Activated CD4-positive, alpha-beta memory T cell treated with anti-CD3 and anti-CD28 coated beads for 36 hours (primary cell): ENCODE results near the gene ATP7B. TPM values are rescaled to one million over a fixed set of nuclear protein-coding genes. Genes with fewer than 3 reads are reported as not detected.

Source experiments
- CTCF ChIA-PET: fragments of 350-600 bp; sonication (Branson Sonifier 250); formaldehyde crosslinking; loops from one replicate; lab custom pipeline; 2021; ENCODE audit warnings: antibody characterized with exemption, inconsistent platforms; lab: Charles Lee
- POLR2A ChIA-PET: fragments of 350-600 bp; sonication (Branson Sonifier 250); formaldehyde crosslinking; loops from one replicate; lab custom pipeline; 2021; ENCODE audit warnings: antibody characterized with exemption; lab: Charles Lee
- DNase-seq: peaks from one replicate; pipeline ENCODE4 v3.0.0-alpha.2; 2020
- H3K27ac Mint-ChIP-seq: one replicate; pipeline ENCODE4 v1.8.0; 2021; ENCODE audit warnings: mixed read lengths
- H3K27me3 Mint-ChIP-seq: one replicate; pipeline ENCODE4 v1.8.0; 2021; ENCODE audit warnings: mixed read lengths
- H3K36me3 Mint-ChIP-seq: one replicate; pipeline ENCODE4 v1.8.0; 2021; ENCODE audit warnings: mixed read lengths
- H3K4me1 Mint-ChIP-seq: one replicate; pipeline ENCODE4 v1.8.0; 2021; ENCODE audit warnings: low read depth, mixed read lengths
- H3K4me3 Mint-ChIP-seq: one replicate; pipeline ENCODE4 v1.8.0; 2021; ENCODE audit warnings: mild to moderate bottlenecking, mixed read lengths
- H3K9me3 Mint-ChIP-seq: one replicate; pipeline ENCODE4 v1.8.0; 2021; ENCODE audit warnings: mixed read lengths
- intact Hi-C: fragments of 100-400 bp; cut with micrococcal nuclease; formaldehyde crosslinking; loops from one replicate; pipeline ENCODE4 v1.15.1; 2023
- total RNA-seq, 2 experiments: library from RNA; stranded (reverse); gene quantifications; one replicate each; pipeline ENCODE4 v1.2.3, GENCODE V29; 2021

The ATP7B gene
- total RNA-seq, 2 experiments from 2014 or later = 0.86 to 1.5 TPM

DNA sequence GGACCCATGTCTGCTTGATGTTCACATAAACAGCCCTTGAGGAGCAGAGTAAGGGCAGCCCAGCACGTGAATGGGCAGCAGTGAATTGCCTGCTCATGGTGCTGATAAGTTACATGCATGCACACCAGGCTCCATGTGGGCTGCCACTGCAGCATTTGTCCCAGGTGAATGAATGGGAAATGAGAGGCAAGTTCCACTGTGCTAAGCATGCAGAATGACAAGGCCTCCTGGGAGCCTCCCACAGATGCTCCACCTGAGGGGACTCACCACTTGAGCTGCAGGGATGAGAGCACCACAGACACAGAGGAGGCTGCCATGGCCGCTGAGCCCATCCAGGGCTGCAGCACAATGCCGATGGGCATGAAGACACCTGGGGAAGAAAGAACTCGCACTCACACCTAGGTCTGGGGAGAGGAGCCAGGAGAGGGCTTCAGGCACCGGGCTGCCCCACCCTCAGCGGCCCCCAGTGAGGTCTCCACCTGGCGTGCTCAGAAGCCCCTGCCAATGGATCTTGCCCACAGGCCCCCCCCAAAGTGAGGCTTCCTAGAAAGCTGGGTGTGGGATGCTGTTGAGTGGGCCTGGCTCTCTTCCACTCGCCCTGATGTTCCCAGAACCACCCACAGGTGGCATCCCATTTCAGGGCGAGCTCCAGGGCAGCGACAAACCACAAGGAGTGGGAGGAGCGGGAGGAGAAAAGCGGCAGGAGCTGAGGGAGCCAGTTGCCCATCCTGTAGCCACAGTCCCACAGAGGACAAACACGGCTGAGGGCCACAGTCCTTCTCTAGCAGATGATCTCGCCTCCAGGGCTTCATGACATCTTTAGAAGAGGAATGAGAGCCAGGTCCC, 75.7 kb downstream of the ATP7B start:
- POLR2A ChIA-PET = no interaction called here
- Mint-ChIP-seq H3K4me1 (peaks cover 8% of the 10 kb centered on the region), H3K27me3 (no peaks in the 10 kb centered on the region), H3K4me3 (no peak overlapping the region), H3K36me3 (no peaks in the 10 kb centered on the region), H3K27ac (no peak overlapping the region), H3K9me3 (no peaks in the 10 kb centered on the region)
- CTCF ChIA-PET = interaction anchor here (0.9 kb wide), 1 partner anchor 192 kb away, joined by 3 read pairs; no protein-coding TSS in a partner anchor
- intact Hi-C loops = no loop called here
- no peak for DNase-seq

DNA sequence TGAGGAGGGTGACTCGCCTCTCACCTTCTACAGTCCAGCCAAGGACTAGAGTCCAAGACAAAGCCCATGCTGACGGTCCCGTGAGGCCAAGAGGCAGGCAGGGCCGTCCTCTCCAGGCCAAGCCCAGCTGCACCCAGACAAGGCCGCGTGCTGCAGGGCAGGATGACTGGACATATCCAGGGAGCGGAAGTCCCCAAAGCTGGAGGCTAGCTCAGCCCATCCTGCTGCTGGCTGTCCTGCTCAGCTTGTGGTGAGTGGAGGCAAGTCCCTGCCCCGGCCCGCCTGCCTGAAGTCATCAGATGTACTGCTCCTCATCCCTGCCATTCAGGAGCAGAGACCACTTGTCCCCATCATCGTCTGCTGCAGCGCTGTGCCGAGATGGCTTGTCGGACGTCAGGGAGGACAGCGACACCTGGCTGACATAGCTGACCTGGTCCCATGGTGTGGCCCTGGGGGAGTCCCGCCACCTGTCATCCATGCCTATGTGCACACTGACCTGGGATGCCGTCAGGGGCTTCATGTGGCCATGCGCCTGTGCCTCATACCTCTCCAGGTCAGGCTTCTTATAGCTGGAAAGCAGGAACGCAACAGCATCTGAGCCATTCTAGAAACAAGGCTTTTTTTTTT, 76.7 kb downstream of the ATP7B start:
- Mint-ChIP-seq H3K27me3 (no peaks in the 10 kb centered on the region), H3K9me3 (no peaks in the 10 kb centered on the region), H3K27ac (no peak overlapping the region), H3K4me1 (peaks cover 8% of the 10 kb centered on the region), H3K36me3 (no peaks in the 10 kb centered on the region), H3K4me3 (no peak overlapping the region)
- no peak for DNase-seq
- ChIA-PET CTCF (interaction anchor here (0.6 kb wide), 1 partner anchor 67 kb away, joined by 3 read pairs; no protein-coding TSS in a partner anchor), POLR2A (no interaction called here)
- intact Hi-C loops = no loop called here

DNA sequence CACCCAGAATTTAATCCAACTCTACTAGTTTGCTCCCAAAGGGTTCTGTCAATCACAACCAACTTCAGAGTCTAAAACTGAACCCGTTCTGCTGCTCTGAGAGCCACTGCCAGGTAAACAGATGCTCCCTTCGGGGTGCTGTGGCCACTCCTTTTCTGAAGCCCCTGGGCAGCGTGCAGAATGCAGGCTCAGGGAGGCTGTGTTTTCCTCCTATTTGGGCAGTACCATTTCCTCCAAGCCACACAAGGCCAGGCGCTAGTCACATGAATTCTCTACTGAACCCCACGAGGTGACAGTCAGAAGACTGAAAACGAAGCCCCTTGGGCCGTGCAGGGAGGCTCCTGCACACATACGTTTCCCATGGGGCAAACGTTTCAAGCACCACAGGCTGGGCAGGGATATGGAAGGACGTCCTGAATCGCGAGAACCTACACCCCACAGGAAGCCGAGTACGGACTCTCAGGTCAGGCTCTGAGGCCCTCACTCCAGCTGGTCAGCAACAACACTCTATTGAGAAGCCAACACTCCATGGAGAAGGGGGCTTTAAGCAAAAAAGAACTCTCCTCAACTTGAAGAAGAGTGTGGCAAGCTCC, 77.7 kb downstream of the ATP7B start:
- ChIA-PET CTCF (no interaction called here), POLR2A (no interaction called here)
- Mint-ChIP-seq H3K36me3 (no peaks in the 10 kb centered on the region), H3K9me3 (no peaks in the 10 kb centered on the region), H3K27me3 (no peaks in the 10 kb centered on the region), H3K4me3 (no peak overlapping the region), H3K27ac (no peak overlapping the region), H3K4me1 (peaks cover 6% of the 10 kb centered on the region)
- DNase-seq = no peak
- intact Hi-C loops = no loop called here

DNA sequence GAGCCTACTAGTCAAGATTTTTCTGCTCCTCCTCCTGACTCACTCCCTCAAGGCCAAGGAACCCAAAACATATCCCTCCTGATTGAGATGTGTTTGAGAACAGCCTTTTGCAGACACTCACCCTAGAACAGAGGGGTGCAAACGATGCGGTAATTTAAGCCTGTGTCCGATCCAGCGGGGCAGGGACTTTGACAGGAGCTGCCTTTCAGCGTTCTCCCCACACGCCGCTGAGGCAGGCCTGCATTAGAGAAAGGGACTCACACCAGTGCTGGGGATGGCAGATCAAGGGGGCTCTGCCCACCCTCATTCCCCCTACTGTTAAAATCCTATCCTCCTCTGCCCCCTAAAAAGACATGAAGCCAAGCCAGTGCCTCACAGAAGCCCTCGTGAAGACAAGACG, 79.0 kb downstream of the ATP7B start:
- Mint-ChIP-seq H3K27me3 (no peaks in the 10 kb centered on the region), H3K9me3 (no peaks in the 10 kb centered on the region), H3K27ac (no peak overlapping the region), H3K4me1 (no peaks in the 10 kb centered on the region), H3K36me3 (no peaks in the 10 kb centered on the region), H3K4me3 (no peak overlapping the region)
- no peak for DNase-seq
- POLR2A ChIA-PET = no interaction called here
- intact Hi-C loops = no loop called here
- CTCF ChIA-PET = no interaction called here

DNA sequence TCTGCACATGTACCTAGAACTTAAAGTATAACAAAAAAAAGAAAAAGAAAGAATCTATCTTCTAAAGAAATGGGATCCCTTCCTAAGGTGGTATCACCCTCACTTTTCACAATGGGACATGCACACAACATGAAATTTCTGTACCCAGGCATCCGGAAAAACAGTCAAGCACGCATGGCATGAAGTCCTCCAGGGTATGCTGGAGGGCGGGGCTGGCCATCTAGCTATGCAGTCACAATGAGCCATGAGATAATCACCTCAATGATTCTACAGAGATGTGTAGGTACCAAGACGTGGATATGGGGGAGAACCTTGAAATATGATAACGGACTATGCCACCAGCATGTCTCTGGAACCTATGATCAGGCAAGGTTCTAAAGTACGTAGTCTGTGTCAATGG, 79.6 kb downstream of the ATP7B start:
- no peaks in the 10 kb centered on the region for H3K36me3 Mint-ChIP-seq
- CTCF ChIA-PET = no interaction called here
- POLR2A ChIA-PET = no interaction called here
- no peaks in the 10 kb centered on the region for H3K4me1 Mint-ChIP-seq
- intact Hi-C loops = no loop called here
- H3K27me3 Mint-ChIP-seq = no peaks in the 10 kb centered on the region
- H3K9me3 Mint-ChIP-seq = no peaks in the 10 kb centered on the region
- no peak overlapping the region for H3K4me3 Mint-ChIP-seq
- DNase-seq = no peak
- no peak overlapping the region for H3K27ac Mint-ChIP-seq

DNA sequence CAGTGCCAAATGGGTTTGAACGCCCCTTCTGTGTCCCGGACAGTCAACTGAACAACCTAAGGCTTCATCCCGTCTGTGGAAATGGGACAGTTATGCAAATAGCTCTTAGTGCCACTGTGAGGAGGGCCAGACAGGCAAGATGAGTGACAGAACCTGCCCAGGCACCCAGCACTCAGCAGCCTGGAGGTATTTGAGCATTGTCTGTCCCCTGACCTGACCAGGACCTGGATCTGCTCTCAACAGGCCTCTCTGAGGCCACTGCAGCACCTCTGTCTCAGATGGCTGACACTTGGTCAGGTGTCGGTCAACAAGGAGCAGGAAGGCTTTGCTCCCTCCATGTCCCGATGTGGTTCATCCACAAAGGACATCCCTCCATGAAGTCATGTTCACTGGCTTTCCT, 81.6 kb downstream of the ATP7B start:
- intact Hi-C loops = no loop called here
- no peak for DNase-seq
- Mint-ChIP-seq H3K4me3 (no peak overlapping the region), H3K27ac (no peak overlapping the region), H3K27me3 (peaks cover 3% of the 10 kb centered on the region), H3K36me3 (no peaks in the 10 kb centered on the region), H3K4me1 (peaks cover 10% of the 10 kb centered on the region), H3K9me3 (no peaks in the 10 kb centered on the region)
- ChIA-PET CTCF (interaction anchor here (0.6 to 0.9 kb wide), 2 partner anchors 116 to 495 kb away, joined by 3 to 5 read pairs; no protein-coding TSS in a partner anchor), POLR2A (interaction anchor here (0.6 kb wide), 2 partner anchors 229 to 255 kb away, joined by 3 read pairs; no protein-coding TSS in a partner anchor)

DNA sequence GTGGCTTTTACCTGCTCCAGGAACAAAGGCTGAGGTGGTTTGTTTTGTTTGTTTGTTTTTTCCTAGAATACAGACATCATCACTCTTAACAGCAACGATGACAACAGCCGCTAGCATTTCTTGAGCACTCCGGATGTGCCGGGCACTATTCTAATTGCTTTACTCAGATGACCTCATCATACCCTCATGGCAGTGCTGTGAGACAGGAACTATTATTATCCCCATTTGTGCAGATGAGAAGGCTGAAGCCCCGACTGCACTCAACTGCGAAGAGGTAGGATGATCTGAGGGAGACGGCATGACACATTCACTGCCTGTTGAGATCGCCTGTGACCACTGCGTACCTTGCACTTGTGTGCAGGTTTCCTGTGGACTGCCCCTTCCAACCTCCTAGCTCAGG, 83.0 kb downstream of the ATP7B start:
- H3K9me3 Mint-ChIP-seq = no peaks in the 10 kb centered on the region
- ChIA-PET POLR2A (no interaction called here), CTCF (no interaction called here)
- DNase-seq = no peak
- intact Hi-C loops = no loop called here
- H3K4me3 Mint-ChIP-seq = no peak overlapping the region
- peaks cover 5% of the 10 kb centered on the region for H3K27me3 Mint-ChIP-seq
- no peaks in the 10 kb centered on the region for H3K36me3 Mint-ChIP-seq
- no peak overlapping the region for H3K27ac Mint-ChIP-seq
- peaks cover 13% of the 10 kb centered on the region for H3K4me1 Mint-ChIP-seq

DNA sequence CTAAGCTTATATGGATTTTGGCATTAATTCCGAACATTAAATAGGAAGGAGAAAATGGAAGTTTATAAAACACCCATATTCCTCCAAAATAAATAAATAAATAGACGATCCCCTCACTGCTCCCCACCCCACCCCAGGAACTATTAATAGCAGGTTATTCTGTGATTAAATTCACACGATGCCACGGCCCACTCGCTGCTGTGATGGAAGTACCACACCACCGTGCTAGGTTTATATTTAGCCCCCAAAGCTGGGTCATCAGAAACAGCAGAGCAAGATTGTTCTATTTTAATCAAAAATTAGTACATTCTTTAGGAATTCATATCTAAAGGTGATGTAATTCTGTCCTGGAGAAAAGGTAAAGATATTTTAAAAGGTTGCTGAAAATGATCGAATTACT, 84.1 kb downstream of the ATP7B start:
- H3K27me3 Mint-ChIP-seq = peaks cover 5% of the 10 kb centered on the region
- H3K27ac Mint-ChIP-seq = no peak overlapping the region
- no peaks in the 10 kb centered on the region for H3K9me3 Mint-ChIP-seq
- ChIA-PET POLR2A (no interaction called here), CTCF (no interaction called here)
- no peak overlapping the region for H3K4me3 Mint-ChIP-seq
- H3K36me3 Mint-ChIP-seq = no peaks in the 10 kb centered on the region
- no peak for DNase-seq
- intact Hi-C loops = no loop called here
- H3K4me1 Mint-ChIP-seq = peaks cover 17% of the 10 kb centered on the region

DNA sequence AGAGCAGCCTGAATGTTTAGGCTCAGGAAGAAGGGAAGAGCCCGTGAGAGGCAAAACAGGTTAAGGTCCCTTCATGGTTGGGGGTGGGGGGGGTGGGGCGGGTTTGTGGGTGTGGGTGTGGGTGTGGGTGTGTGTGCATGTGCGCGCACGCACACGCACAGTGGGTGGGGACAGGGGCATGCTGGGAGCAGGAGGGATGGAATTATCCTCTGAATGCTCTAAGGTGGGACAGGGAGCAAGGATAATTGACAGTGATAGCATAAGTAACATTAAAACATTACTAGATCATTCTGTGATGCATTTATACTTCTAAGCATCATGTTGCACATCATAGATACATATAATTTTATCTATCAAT, 84.7 kb downstream of the ATP7B start:
- intact Hi-C loops = no loop called here

DNA sequence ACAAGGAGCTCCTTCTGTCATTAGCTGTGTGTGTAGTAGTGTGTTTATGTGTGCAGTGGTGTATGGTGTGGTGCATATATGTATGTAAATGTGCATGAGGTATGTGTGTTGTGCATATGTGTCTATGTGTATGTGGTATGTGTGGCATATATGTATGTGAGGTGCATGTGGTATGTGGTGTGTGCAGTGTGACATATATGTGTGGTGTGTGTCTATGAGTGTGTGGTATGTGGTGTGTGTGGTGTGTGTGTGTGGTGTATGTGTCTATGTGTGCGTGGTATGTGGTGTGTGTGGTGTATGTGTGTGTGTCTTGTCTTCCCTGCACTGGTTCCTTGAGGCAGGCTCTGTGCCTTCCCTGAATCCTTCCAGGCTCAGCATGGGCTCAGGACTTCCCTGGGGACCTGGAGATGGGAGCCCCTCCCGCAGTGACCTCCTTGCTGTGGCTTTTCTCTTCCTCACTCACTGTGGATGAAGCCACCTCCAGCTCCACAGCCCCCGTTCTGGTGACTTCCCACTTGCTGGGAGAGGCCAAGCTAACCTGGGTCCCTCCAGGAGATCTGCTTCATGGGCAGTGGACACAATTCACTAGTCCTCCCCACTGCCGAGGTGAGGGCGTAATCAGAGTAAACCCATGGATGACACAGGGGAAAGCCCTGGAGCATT, 85.3 kb downstream of the ATP7B start:
- POLR2A ChIA-PET = no interaction called here
- Mint-ChIP-seq H3K4me3 (no peak overlapping the region), H3K27me3 (peaks cover 5% of the 10 kb centered on the region), H3K9me3 (no peaks in the 10 kb centered on the region), H3K36me3 (no peaks in the 10 kb centered on the region), H3K4me1 (peaks cover 21% of the 10 kb centered on the region), H3K27ac (no peak overlapping the region)
- DNase-seq = no peak
- CTCF ChIA-PET = no interaction called here
- intact Hi-C loops = no loop called here

More for the DNA sequence above, 84.7 kb downstream of the ATP7B start:
- H3K36me3 Mint-ChIP-seq = no peaks in the 10 kb centered on the region
- DNase-seq = no peak
- POLR2A ChIA-PET = no interaction called here
- H3K4me1 Mint-ChIP-seq = peaks cover 21% of the 10 kb centered on the region
- CTCF ChIA-PET = no interaction called here
- no peak overlapping the region for H3K27ac Mint-ChIP-seq
- no peak overlapping the region for H3K4me3 Mint-ChIP-seq
- peaks cover 5% of the 10 kb centered on the region for H3K27me3 Mint-ChIP-seq
- H3K9me3 Mint-ChIP-seq = no peaks in the 10 kb centered on the region

DNA sequence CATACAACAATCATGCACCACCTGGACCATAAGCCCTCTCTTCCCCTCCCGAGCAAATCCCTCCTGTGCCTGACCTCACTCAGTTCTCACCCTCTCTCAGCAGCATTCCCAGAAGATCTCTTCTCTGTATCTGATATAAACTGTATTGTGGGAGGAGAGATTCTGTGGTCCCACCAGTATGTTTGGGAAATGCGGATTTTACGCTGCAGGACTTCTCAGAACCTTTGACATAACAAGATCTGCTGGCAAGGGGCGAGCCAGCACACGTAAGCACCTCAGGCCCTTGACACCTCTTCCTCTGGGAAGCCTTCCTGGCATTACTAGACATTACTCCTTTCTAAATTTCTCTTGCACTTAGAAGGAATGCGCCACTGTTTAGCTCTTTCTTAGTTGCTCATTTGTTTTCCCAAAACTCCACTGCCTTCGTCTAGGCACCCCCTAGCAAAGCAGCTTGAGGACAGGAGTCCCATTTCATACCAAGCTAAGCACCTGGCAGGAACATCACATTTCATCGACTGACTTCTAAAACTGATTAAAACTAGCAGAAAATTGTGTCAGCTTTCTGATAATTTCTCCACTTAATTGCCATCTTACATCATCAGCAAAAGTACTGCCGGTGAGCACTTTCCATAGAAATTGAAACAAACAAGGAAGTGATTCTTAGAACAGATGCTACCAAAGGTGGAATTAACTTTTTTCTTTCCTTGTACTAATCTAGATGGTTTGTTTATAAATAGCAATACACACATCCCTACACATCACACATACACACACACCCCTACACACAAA, 86.3 kb downstream of the ATP7B start:
- no peak overlapping the region for H3K27ac Mint-ChIP-seq
- peaks cover 8% of the 10 kb centered on the region for H3K27me3 Mint-ChIP-seq
- CTCF ChIA-PET = no interaction called here
- no peaks in the 10 kb centered on the region for H3K36me3 Mint-ChIP-seq
- H3K4me3 Mint-ChIP-seq = no peak overlapping the region
- no peaks in the 10 kb centered on the region for H3K9me3 Mint-ChIP-seq
- peaks cover 21% of the 10 kb centered on the region for H3K4me1 Mint-ChIP-seq
- intact Hi-C loops = no loop called here
- DNase-seq = no peak
- POLR2A ChIA-PET = no interaction called here
